H9 (cell line): Measurements from ENCODE around the gene ODF2. TPM values are rescaled to one million over a fixed set of nuclear protein-coding genes. Genes with fewer than 3 reads are reported as not detected.

Experiments used
- DNase-seq: peaks from one replicate; pipeline ENCODE4 v3.0.0-alpha.2; 2017
- H2AFZ ChIP-seq: one replicate; pipeline ENCODE4 v1.6.1; 2013; ENCODE audit warnings: mild to moderate bottlenecking, low read length, control low read depth, moderate library complexity
- H2AK5ac ChIP-seq: 2 replicates; pipeline ENCODE4 v1.6.1; 2013; ENCODE audit warnings: low read length, control low read depth, mixed read lengths; ENCODE audit not compliant: insufficient read length
- H2BK120ac ChIP-seq: one replicate; pipeline ENCODE4 v1.6.1; 2013; ENCODE audit warnings: low read depth, mild to moderate bottlenecking, low read length, control low read depth, inconsistent platforms; ENCODE audit not compliant: poor library complexity, severe bottlenecking
- H2BK12ac ChIP-seq: 2 replicates; pipeline ENCODE4 v1.6.1; 2013; ENCODE audit warnings: low read length, control low read depth, mixed read lengths, low read depth; ENCODE audit not compliant: insufficient read length
- H2BK15ac ChIP-seq: 2 replicates; pipeline ENCODE4 v1.6.1; 2013; ENCODE audit warnings: low read depth, low read length, control low read depth
- H2BK20ac ChIP-seq: one replicate; pipeline ENCODE4 v1.6.1; 2013; ENCODE audit warnings: low read depth, mild to moderate bottlenecking, low read length, control low read depth, inconsistent platforms; ENCODE audit not compliant: poor library complexity, severe bottlenecking
- H2BK5ac ChIP-seq: 2 replicates; pipeline ENCODE4 v1.6.1; 2013; ENCODE audit warnings: low read length, control low read depth, mixed read lengths; ENCODE audit not compliant: insufficient read length
- H3K14ac ChIP-seq: 2 replicates; pipeline ENCODE4 v1.6.1; 2013; ENCODE audit warnings: low read length, control low read depth; ENCODE audit not compliant: insufficient read depth
- H3K18ac ChIP-seq: 2 replicates; pipeline ENCODE4 v1.6.1; 2013; ENCODE audit warnings: low read depth, mild to moderate bottlenecking, mixed read lengths, low read length, control low read depth; ENCODE audit not compliant: insufficient read length
- H3K23ac ChIP-seq: 2 replicates; pipeline ENCODE4 v1.6.1; 2013; ENCODE audit warnings: low read length, control low read depth, mixed read lengths, low read depth; ENCODE audit not compliant: insufficient read length
- H3K23me2 ChIP-seq: 2 replicates; pipeline ENCODE4 v1.6.1; 2013; ENCODE audit warnings: low read depth, mild to moderate bottlenecking, mixed read lengths, low read length, control low read depth; ENCODE audit not compliant: insufficient read length, poor library complexity, severe bottlenecking
- H3K27ac ChIP-seq: 2 replicates; pipeline ENCODE4 v1.5.1; 2013; ENCODE audit warnings: low read length, control low read depth, mixed read lengths, low read depth; ENCODE audit not compliant: insufficient read length
- H3K27me3 ChIP-seq: 2 replicates; pipeline ENCODE4 v1.6.1; 2013; ENCODE audit warnings: low read length, control low read depth, inconsistent platforms; ENCODE audit not compliant: insufficient read depth
- H3K4ac ChIP-seq: 2 replicates; pipeline ENCODE4 v1.6.1; 2013; ENCODE audit warnings: low read depth, mild to moderate bottlenecking, control low read depth, inconsistent platforms, low read length, moderate library complexity
- H3K4me1 ChIP-seq: 2 replicates; pipeline ENCODE4 v1.6.1; 2013; ENCODE audit warnings: low read length, control low read depth, inconsistent platforms; ENCODE audit not compliant: insufficient read depth
- H3K4me2 ChIP-seq: 2 replicates; pipeline ENCODE4 v1.6.1; 2013; ENCODE audit warnings: low read length, control low read depth, mixed read lengths; ENCODE audit not compliant: insufficient read length, insufficient read depth
- H3K56ac ChIP-seq: 2 replicates; pipeline ENCODE4 v1.6.1; 2013; ENCODE audit warnings: low read depth, mild to moderate bottlenecking, mixed read lengths, low read length, control low read depth; ENCODE audit not compliant: insufficient read length
- H3K79me1 ChIP-seq: 2 replicates; pipeline ENCODE4 v1.6.1; 2013; ENCODE audit warnings: low read depth, mild to moderate bottlenecking, moderate library complexity, low read length, control low read depth, inconsistent platforms; ENCODE audit not compliant: insufficient read depth, poor library complexity, severe bottlenecking
- H3K79me2 ChIP-seq: 2 replicates; pipeline ENCODE4 v1.6.1; 2013; ENCODE audit warnings: low read length, control low read depth, inconsistent platforms; ENCODE audit not compliant: insufficient read depth
- H3K9ac ChIP-seq: 2 replicates; pipeline ENCODE4 v1.6.1; 2013; ENCODE audit warnings: low read length, control low read depth, mixed read lengths; ENCODE audit not compliant: insufficient read length; ENCODE audit errors: extremely low read depth
- H3K9me3 ChIP-seq: one replicate; pipeline ENCODE4 v1.6.1; 2013; ENCODE audit warnings: low read depth, low read length, inconsistent platforms; ENCODE audit not compliant: control insufficient read depth
- H3T11ph ChIP-seq: one replicate; pipeline ENCODE4 v1.6.1; 2013; ENCODE audit warnings: mild to moderate bottlenecking, low read length, control low read depth, inconsistent platforms
- H4K20me1 ChIP-seq: one replicate; pipeline ENCODE4 v1.6.1; 2013; ENCODE audit not compliant: control insufficient read depth, insufficient read length, insufficient read depth
- H4K5ac ChIP-seq: 2 replicates; pipeline ENCODE4 v1.6.1; 2013; ENCODE audit warnings: low read depth, mild to moderate bottlenecking, mixed read lengths, low read length, control low read depth; ENCODE audit not compliant: insufficient read length
- H4K8ac ChIP-seq: replicated peaks from 2 replicates; pipeline ENCODE4 v1.6.1; 2013; ENCODE audit warnings: low read length, control low read depth, mixed read lengths, low read depth; ENCODE audit not compliant: insufficient read length
- H4K91ac ChIP-seq: 2 replicates; pipeline ENCODE4 v1.6.1; 2013; ENCODE audit warnings: low read depth, mild to moderate bottlenecking, moderate library complexity, mixed read lengths, low read length, control low read depth; ENCODE audit not compliant: insufficient read length
- H3K27ac Mint-ChIP-seq, 3 experiments: 2 replicates in 2 of 3; 3 replicates in 1 of 3; pipeline ENCODE4 v1.8.0; 2020 to 2021; ENCODE audit warnings: mixed read lengths in 3 of 3, mild to moderate bottlenecking in 1 of 3, moderate library complexity in 1 of 3
- H3K27me3 Mint-ChIP-seq: 2 replicates; pipeline ENCODE4 v1.8.0; 2021; ENCODE audit warnings: low read depth, mild to moderate bottlenecking, moderate library complexity, mixed read lengths
- H3K36me3 Mint-ChIP-seq, 3 experiments: 2 replicates in 2 of 3; 3 replicates in 1 of 3; pipeline ENCODE4 v1.8.0; 2020 to 2021; ENCODE audit warnings: low read depth in 3 of 3, mixed read lengths in 3 of 3; ENCODE audit not compliant: insufficient read depth in 1 of 3
- H3K4me1 Mint-ChIP-seq, 2 experiments: 2 replicates each; pipeline ENCODE4 v1.8.0; 2020; ENCODE audit warnings: mixed read lengths in 2 of 2
- H3K4me3 Mint-ChIP-seq, 2 experiments: 2 replicates in 1 of 2; 3 replicates in 1 of 2; pipeline ENCODE4 v1.8.0; 2020 to 2021; ENCODE audit warnings: mild to moderate bottlenecking in 2 of 2, mixed read lengths in 2 of 2, moderate library complexity in 1 of 2
- H3K9me3 Mint-ChIP-seq, 2 experiments: 2 replicates in 1 of 2; 3 replicates in 1 of 2; pipeline ENCODE4 v1.8.0; 2020; ENCODE audit warnings: mild to moderate bottlenecking in 2 of 2, mixed read lengths in 2 of 2, moderate library complexity in 1 of 2
- CTCF ChIP-seq: fragments of 200-600 bp; sonication (generic); conservative IDR thresholded peaks from 3 replicates; pipeline ENCODE4 v1.8.0; 2021; ENCODE audit warnings: antibody characterized with exemption, mild to moderate bottlenecking
- WGBS: extraction: QIAGEN DNeasy Blood & Tissue Kit; methylation state at CpG from one replicate; pipeline ENCODE4 v1.1.7; 2013; ENCODE audit warnings: missing lambda C conversion rate, low lambda C conversion rate, mixed read lengths; ENCODE audit not compliant: insufficient read length; ENCODE audit errors: extremely low coverage; 5-methylcytosine and 5-hydroxymethylcytosine counted together
- total RNA-seq: library from RNA; stranded (reverse); gene quantifications from 2 replicates; pipeline ENCODE4 v1.2.1, GENCODE V29; 2021

Gene ODF2
- total RNA-seq, 1 experiment from 2014 or later = 16.7 TPM

DNA sequence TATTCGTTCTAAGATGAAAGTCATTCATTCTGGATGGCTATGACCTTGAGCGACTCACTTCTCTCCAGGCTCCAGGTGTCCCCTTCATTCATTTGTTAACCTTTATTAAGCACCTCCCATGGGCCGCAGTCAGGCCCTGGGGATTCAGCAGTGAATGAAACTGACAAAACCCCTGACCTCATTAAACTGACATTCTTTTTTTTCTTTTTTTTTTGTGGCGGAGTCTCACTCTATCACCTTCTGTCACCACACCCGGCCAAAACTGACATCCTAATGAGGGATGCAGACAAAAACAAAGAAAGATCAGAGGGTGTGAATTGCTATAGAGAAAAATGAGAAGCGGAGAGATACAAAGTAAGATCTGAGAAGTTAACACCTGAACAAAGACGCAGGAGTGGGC is 16.5 kb upstream of the ODF2 start:
- Histone ChIP-seq H3K27ac (no peak overlapping the region), H4K5ac (no peak overlapping the region), H3K79me1 (no peaks in the 10 kb centered on the region), H2BK20ac (no peak overlapping the region), H3K4me2 (no peak overlapping the region), H3T11ph (no peak overlapping the region), H2AK5ac (no peak overlapping the region), H3K23ac (no peak overlapping the region), H3K79me2 (no peaks in the 10 kb centered on the region), H3K18ac (no peak overlapping the region), H2BK5ac (no peak overlapping the region), H3K27me3 (no peaks in the 10 kb centered on the region; the same call in 1 of the 2 replicates), H3K14ac (no peak overlapping the region), H3K56ac (no peak overlapping the region), H3K9ac (no peak overlapping the region), H3K23me2 (no peaks in the 10 kb centered on the region), H3K4ac (no peak overlapping the region), H3K9me3 (no peaks in the 10 kb centered on the region), H2BK120ac (no peak overlapping the region), H4K8ac (no peak overlapping the region), H3K4me1 (no peaks in the 10 kb centered on the region), H4K20me1 (no peaks in the 10 kb centered on the region), H2BK12ac (no peak overlapping the region), H2AFZ (no peak overlapping the region), H2BK15ac (no peak overlapping the region), H4K91ac (no peak overlapping the region)
- Mint-ChIP-seq H3K36me3 (no peaks in the 10 kb centered on the region), H3K4me3 (no peak overlapping the region), H3K4me1 (0 out of 4 replicates have a peak, but pooled peaks cover 0 to 3% of the 10 kb centered on the region in 2 experiments), H3K9me3 (no peaks in the 10 kb centered on the region), H3K27me3 (peaks cover 21% of the 10 kb centered on the region), H3K27ac (no peak overlapping the region; a peak in 1 of 7 replicates)
- whole genome bisulfite sequencing = no CpG with 5 or more reads among the region's 7 CpGs
- TF ChIP-seq CTCF = no peak
- DNase-seq = no peak
